ENCODE measurements around the gene C10orf53.

DNA sequence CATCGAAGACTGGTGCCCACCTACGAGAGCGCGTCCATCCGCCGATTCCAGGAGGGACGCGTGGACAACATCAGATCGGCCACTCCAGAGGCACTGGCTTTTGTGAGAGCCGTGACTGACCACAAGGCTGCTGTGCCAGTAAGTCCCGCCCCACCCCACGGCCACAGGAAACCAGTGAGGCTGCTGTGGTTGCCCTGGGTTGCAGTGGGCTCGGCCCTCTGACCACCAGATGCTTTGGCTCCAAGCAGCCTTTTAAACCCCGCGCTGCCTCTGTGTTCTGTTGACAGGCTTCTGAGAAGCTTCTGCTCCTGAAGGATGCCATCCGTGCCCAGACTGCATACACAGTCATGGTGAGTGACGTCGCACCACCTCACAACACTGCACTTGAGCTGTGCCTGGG lies 24.4 kb upstream of the C10orf53 start:
- TF ChIP-seq EZH2phosphoT487 (IDR thresholded peaks at IDR 0.05; ENCODE audit: borderline replicate concordance, low read depth) (no peak), POLR2AphosphoS5 (IDR thresholded peaks at IDR 0.05; ENCODE audit: low read depth, low read length) (no peak)
